T-cell (primary cell): Measurements from ENCODE around the gene HEMK1. TPM values are rescaled to one million over a fixed set of nuclear protein-coding genes. Genes with fewer than 3 reads are reported as not detected.

Experiments
- ATAC-seq, 4 experiments: fragments of 200-7000 bp in 3 of 4; fragments of 150-1000 bp in 1 of 4; cut with Tn5 transposase; replicated peaks in 1 of 4; 1 replicate in 3 of 4; 2 replicates in 1 of 4; pipeline ENCODE4 v1.10.0; 2021; ENCODE audit warnings: moderate library complexity in 3 of 4, mild to moderate bottlenecking in 2 of 4, moderate number of reproducible peaks in 1 of 4
- CTCF ChIA-PET, 2 donors: fragments of 300-600 bp; sonication (Branson Sonifier 250); formaldehyde crosslinking; loops; one replicate each; lab custom pipeline; 2022; ENCODE audit warnings: antibody characterized with exemption in 2 of 2; lab: Charles Lee
- POLR2A ChIA-PET, 2 donors: fragments of 300-600 bp; sonication (Branson Sonifier 250); formaldehyde crosslinking; loops; one replicate each; lab custom pipeline; 2022; ENCODE audit warnings: antibody characterized with exemption in 2 of 2; lab: Charles Lee
- DNase-seq, 35 experiments: peaks; one replicate each; pipeline versions ENCODE4 v3.0.0 to v3.0.0-alpha.2; 2013 to 2023
- H3K27ac ChIP-seq: one replicate; pipeline ENCODE4 v1.5.1; 2013; ENCODE audit warnings: low read length
- H3K27me3 ChIP-seq, 2 experiments: replicated peaks in 1 of 2; 1 replicate in 1 of 2; 2 replicates in 1 of 2; pipeline versions ENCODE4 v1.6.1 to v1.7.0; 2013; ENCODE audit warnings: low read length in 1 of 2, mixed read lengths in 1 of 2; ENCODE audit not compliant: control insufficient read depth in 2 of 2, insufficient read depth in 2 of 2; ENCODE audit errors: extremely low read depth in 1 of 2
- H3K36me3 ChIP-seq, 2 donors: 1 replicate in 1 of 2; 2 replicates in 1 of 2; pipeline versions ENCODE4 v1.6.1 to v1.7.0; 2013; ENCODE audit warnings: low read length in 1 of 2; ENCODE audit not compliant: control insufficient read depth in 2 of 2, insufficient read depth in 1 of 2; ENCODE audit errors: extremely low read depth in 1 of 2
- H3K4me1 ChIP-seq, 2 experiments: 1 replicate in 1 of 2; 2 replicates in 1 of 2; pipeline versions ENCODE4 v1.6.1 to v1.7.0; 2013; ENCODE audit warnings: low read length in 2 of 2, mixed read lengths in 1 of 2; ENCODE audit not compliant: insufficient read depth in 2 of 2, control insufficient read depth in 1 of 2; ENCODE audit errors: extremely low read depth in 1 of 2
- H3K4me3 ChIP-seq, 2 donors: 1 replicate in 1 of 2; 2 replicates in 1 of 2; pipeline versions ENCODE4 v1.5.1 to v1.7.0; 2013; ENCODE audit warnings: mild to moderate bottlenecking in 2 of 2, low read length in 1 of 2, moderate library complexity in 1 of 2; ENCODE audit not compliant: control insufficient read depth in 1 of 2; ENCODE audit errors: extremely low read depth in 1 of 2
- H3K9me3 ChIP-seq: 2 replicates; pipeline ENCODE4 v1.7.0; 2013
- H3K27ac Mint-ChIP-seq, 2 donors: one replicate each; pipeline ENCODE4 v1.8.0; 2020 to 2021; ENCODE audit warnings: mild to moderate bottlenecking in 2 of 2, mixed read lengths in 2 of 2
- H3K27me3 Mint-ChIP-seq, 2 donors: one replicate each; pipeline ENCODE4 v1.8.0; 2021 to 2022; ENCODE audit warnings: mixed read lengths in 2 of 2
- H3K36me3 Mint-ChIP-seq: one replicate; pipeline ENCODE4 v1.8.0; 2021; ENCODE audit warnings: mixed read lengths
- H3K4me1 Mint-ChIP-seq, 3 donors: one replicate each; pipeline ENCODE4 v1.8.0; 2020 to 2022; ENCODE audit warnings: mixed read lengths in 3 of 3, mild to moderate bottlenecking in 1 of 3
- H3K4me3 Mint-ChIP-seq, 3 donors: one replicate each; pipeline ENCODE4 v1.8.0; 2020 to 2022; ENCODE audit warnings: mild to moderate bottlenecking in 3 of 3, mixed read lengths in 3 of 3, moderate library complexity in 3 of 3
- H3K9me3 Mint-ChIP-seq, 3 donors: one replicate each; pipeline ENCODE4 v1.8.0; 2020 to 2022; ENCODE audit warnings: mixed read lengths in 3 of 3
- WGBS: methylation state at CpG from one replicate; pipeline ENCODE4 v1.1.5; 2013; ENCODE audit warnings: missing lambda C conversion rate; ENCODE audit not compliant: insufficient coverage; 5-methylcytosine and 5-hydroxymethylcytosine counted together
- total RNA-seq, 35 experiments: library from RNA in 6 of 35; stranded (reverse) in 6 of 35; fragments of 120-200 nt in 1 of 35; gene quantifications; one replicate each; pipeline versions ENCODE4 v1.2.1 to v1.2.4 and lab custom pipeline; 2013 to 2026

Gene HEMK1
- total RNA-seq, 5 donors from 2014 or later (not counting 1 experiment from before 2014, with no cell fraction given) = 35.5 to 66.6 (median 42.0) TPM

DNA sequence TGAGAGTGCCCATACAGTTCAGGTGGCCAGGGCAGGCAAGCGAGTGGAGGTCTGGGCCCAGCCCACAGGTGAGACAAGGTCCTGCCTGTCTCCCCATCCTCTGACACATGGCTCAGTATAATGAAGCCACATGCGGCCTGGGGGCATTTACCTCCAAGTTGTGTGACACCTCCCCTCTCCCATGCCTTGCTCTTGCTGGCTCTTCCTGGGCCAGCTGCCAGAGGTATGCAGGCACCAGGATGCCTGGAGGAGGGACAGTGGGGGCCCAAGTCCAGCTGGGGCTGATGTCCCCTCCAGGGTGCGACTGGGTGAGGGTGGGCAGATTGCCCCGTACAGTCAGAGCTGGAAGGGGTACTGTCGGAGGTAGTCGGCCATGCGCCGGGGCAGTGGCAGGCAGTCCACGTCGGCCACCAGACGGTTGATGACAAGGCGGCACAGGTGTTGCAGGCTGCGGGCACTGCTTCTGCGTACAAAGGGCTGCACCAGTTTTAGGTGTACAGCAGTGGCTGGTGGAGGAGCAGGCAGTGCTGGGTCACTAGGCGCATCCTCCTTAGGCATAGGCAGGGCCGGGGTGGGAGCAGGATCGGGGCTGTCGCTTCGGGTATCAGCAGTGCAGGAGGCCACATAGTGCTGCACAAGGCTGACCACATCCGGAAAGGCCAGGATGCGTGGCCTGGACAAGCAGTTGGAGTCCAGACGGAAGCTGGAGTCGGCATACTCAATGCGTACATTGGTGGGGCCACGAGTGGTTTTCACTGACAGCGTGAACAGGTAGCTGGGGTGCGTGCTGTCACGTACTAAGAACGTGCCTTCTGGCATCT is 38.2 kb downstream of the HEMK1 start:
- no peaks in the 10 kb centered on the region for H3K9me3 ChIP-seq
- peak overlapping the region; percentile 65 to 93 for H3K4me3 ChIP-seq
- H3K27ac ChIP-seq = peak overlapping the region; percentile 58
- WGBS = 41% methylated on average over 28 of the region's 29 CpGs
- POLR2A ChIA-PET = interaction anchor here in 1 of 2 donors (1.0 kb wide), 1 partner anchor 14 kb away, joined by 3 read pairs; no protein-coding TSS in a partner anchor
- CTCF ChIA-PET = interaction anchor here (0.8 to 3.5 kb wide), 2 partner anchors 16 to 35 kb away, joined by 3 to 13 read pairs; no protein-coding TSS in a partner anchor
- ATAC-seq = no peak
- peaks cover 54 to 96% of the 10 kb centered on the region in 2 experiments for H3K4me1 ChIP-seq
- Mint-ChIP-seq H3K4me1 (peaks cover 84 to 91% (median 87%) of the 10 kb centered on the region in 3 donors), H3K4me3 (peak overlapping the region; percentile 80 to 96 (median 93)), H3K36me3 (peaks cover 75% of the 10 kb centered on the region), H3K27me3 (no peaks in the 10 kb centered on the region), H3K9me3 (no peaks in the 10 kb centered on the region), H3K27ac (peak overlapping the region; percentile 99 to 100)
- no peaks in the 10 kb centered on the region for H3K27me3 ChIP-seq
- H3K36me3 ChIP-seq = peaks cover 3 to 80% of the 10 kb centered on the region in 2 donors
- no peak for DNase-seq

DNA sequence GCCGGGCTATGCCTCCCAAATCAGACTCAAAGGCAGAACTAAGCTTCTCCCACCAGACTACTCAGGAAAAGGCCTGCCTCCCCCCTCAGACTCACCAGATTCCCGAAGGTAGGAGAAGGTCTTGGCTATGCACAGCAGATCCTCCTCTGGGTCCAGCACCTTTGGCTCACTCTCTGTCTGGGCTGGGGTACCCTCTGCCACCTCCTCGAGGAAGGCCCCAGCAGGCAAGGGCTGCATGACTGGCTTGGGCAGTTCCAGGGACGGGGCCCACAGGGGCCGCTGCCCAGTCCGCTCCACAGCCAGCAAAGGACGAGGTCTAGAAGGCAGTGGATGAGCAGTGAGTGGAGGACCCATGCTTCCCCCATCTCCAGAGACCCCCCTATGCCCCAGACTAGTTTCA is 39.0 kb downstream of the HEMK1 start:
- H3K4me1 Mint-ChIP-seq = peaks cover 83 to 88% (median 84%) of the 10 kb centered on the region in 3 donors

DNA sequence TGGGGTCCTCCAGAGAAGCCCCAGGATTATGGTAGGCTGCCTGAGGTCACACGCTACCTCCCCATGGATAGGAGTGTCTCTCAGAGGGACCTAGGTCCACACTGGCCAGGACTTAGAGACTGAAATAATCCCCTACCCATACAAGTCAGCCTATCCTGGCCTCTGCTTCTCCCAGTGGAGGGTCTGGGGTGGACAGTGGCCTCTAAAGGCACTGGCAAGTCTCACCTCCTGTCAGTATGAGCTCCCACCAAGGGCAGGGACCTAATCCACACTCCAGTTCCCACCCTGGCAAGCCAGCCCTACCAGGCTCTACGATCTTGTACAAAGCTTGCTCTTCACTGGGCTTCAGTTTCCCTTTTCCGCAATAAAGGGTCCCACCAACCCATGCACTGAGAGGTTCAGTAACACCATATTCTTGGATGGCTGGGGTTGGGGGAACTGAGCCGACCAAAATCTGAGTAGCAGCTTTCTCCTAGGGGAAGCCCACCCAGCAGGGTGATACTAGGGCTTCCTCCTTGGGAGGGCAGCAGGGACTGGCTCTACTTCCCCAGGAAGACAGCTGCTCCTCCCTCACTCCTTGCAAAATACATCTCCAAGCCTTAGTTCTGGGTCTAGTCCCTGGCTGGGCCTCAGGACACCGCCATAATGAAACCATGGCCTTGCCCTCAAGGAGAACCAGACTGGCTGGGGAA is 39.9 kb downstream of the HEMK1 start:
- H3K36me3 Mint-ChIP-seq = peaks cover 66% of the 10 kb centered on the region
- Histone ChIP-seq H3K9me3 (no peaks in the 10 kb centered on the region), H3K27me3 (no peaks in the 10 kb centered on the region), H3K27ac (peak overlapping the region; percentile 58), H3K36me3 (peaks cover 3 to 63% of the 10 kb centered on the region in 2 donors), H3K4me3 (peak overlapping the region; percentile 82 to 93), H3K4me1 (peaks cover 58 to 96% of the 10 kb centered on the region in 2 experiments)
- H3K9me3 Mint-ChIP-seq = no peaks in the 10 kb centered on the region
- 0% methylated on average over 1 of the region's 5 CpGs for WGBS
- CTCF ChIA-PET = interaction anchor here (0.6 to 7.8 kb wide), 8 partner anchors 8 to 277 kb away, joined by 3 to 96 read pairs (median 10); partner anchors contain the start of genes C3orf18 (in 2 of the 2) and HEMK1 (in 1 of the 2)
- H3K4me3 Mint-ChIP-seq = peak overlapping the region; percentile 80 to 96 (median 93)
- peaks cover 82 to 86% (median 84%) of the 10 kb centered on the region in 3 donors for H3K4me1 Mint-ChIP-seq
- H3K27ac Mint-ChIP-seq = peak overlapping the region; percentile 99 to 100
- ATAC-seq (no peak), DNase-seq (no peak)
- no peaks in the 10 kb centered on the region for H3K27me3 Mint-ChIP-seq
- POLR2A ChIA-PET = interaction anchor here (0.7 to 1.7 kb wide), 4 partner anchors 16 to 1788 kb away, joined by 4 to 8 read pairs (median 5); no protein-coding TSS in a partner anchor

More for the DNA sequence above, 39.0 kb downstream of the HEMK1 start:
- ChIA-PET POLR2A (interaction anchor here in 1 of 2 donors (0.7 to 1.0 kb wide), 2 partner anchors 13 to 1789 kb away, joined by 3 to 8 read pairs; no protein-coding TSS in a partner anchor), CTCF (interaction anchor here (0.8 to 3.5 kb wide), 4 partner anchors 17 to 36 kb away, joined by 3 to 17 read pairs (median 13); no protein-coding TSS in a partner anchor)
- no peak for ATAC-seq
- Histone ChIP-seq H3K27me3 (no peaks in the 10 kb centered on the region), H3K9me3 (no peaks in the 10 kb centered on the region), H3K4me1 (peaks cover 54 to 96% of the 10 kb centered on the region in 2 experiments), H3K4me3 (peak overlapping the region; percentile 65 to 93), H3K27ac (peak overlapping the region; percentile 58), H3K36me3 (peaks cover 3 to 73% of the 10 kb centered on the region in 2 donors)
- Mint-ChIP-seq H3K36me3 (peaks cover 75% of the 10 kb centered on the region), H3K9me3 (no peaks in the 10 kb centered on the region), H3K4me3 (peak overlapping the region; percentile 80 to 96 (median 93)), H3K27ac (peak overlapping the region; percentile 99 to 100), H3K27me3 (no peaks in the 10 kb centered on the region)
- DNase-seq = no peak
- WGBS = 21% methylated on average over 3 of the region's 7 CpGs

DNA sequence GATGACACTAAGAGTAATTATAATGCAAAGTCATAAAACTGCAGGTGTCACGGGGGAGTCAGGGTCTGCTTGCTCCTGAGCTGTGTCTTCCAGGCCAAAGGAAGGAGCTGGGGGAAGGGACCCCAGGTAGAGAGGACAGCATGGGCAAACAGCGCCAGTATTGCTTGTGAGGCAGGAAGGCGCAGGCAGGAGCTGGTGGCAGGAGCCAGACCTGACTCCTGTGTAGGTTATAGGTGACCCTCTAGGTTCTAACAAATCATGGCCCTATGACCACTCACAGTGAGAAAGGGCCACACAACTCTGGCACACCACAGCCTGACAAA is 40.4 kb downstream of the HEMK1 start:
- Mint-ChIP-seq H3K4me1 (peaks cover 82 to 83% (median 82%) of the 10 kb centered on the region in 3 donors), H3K27me3 (no peaks in the 10 kb centered on the region), H3K27ac (peak overlapping the region; percentile 99 to 100), H3K36me3 (peaks cover 63% of the 10 kb centered on the region), H3K9me3 (no peaks in the 10 kb centered on the region), H3K4me3 (peak overlapping the region; percentile 80 to 96 (median 93))
- POLR2A ChIA-PET = interaction anchor here (0.5 to 1.7 kb wide), 5 partner anchors 16 to 677 kb away, joined by 4 to 6 read pairs (median 4); no protein-coding TSS in a partner anchor
- WGBS = 14% methylated on average over 1 of the region's 3 CpGs
- H3K4me1 ChIP-seq = peaks cover 55 to 96% of the 10 kb centered on the region in 2 experiments
- H3K4me3 ChIP-seq = peak overlapping the region; percentile 82 to 93
- CTCF ChIA-PET = interaction anchor here (0.6 to 7.8 kb wide), 9 partner anchors 9 to 142 kb away, joined by 3 to 96 read pairs (median 7); partner anchors contain the start of genes C3orf18 (in 2 of the 2) and HEMK1 (in 2 of the 2)
- peak overlapping the region; percentile 58 for H3K27ac ChIP-seq
- H3K9me3 ChIP-seq = no peaks in the 10 kb centered on the region
- H3K36me3 ChIP-seq = peaks cover 3 to 58% of the 10 kb centered on the region in 2 donors
- ATAC-seq = no peak
- H3K27me3 ChIP-seq = no peaks in the 10 kb centered on the region
- no peak for DNase-seq

DNA sequence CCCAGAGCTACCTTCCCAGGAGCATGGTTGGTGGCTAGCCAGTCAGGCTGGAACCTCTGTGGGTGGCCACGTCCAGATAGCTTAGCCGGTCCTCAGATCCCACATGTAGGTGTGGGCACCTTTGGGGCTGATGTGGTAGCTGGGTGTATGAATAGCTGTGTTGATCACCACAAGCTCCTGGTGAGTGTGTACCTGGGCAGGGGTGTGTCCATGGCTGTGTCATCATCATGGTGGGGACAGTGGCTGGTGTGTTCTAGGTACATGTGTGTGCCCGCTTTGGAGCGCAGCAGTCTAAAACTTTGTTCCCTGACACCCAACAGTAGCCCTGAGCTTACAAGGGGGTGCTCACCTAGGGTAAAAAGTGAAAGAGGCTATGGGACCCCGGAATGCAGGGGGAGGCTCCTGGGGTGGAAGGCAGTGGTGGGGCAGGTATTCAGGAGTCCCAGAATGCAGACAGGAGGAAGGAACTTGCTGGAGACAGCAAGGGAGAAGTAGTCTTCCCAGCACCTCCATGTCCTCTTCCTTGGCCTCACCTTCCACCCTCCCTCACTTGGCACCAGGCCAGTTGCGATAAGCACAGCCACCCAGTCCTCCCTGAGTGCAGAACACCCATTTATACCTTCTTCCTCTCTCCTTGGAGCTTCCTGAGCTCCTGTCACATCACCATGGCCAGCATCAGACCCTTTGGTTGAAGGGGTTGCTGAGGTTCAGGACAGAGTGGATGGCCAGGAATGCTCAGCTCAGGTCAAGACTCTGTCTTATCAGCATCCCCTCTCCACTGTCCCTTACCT is 41.1 kb downstream of the HEMK1 start:
- no peaks in the 10 kb centered on the region for H3K9me3 Mint-ChIP-seq
- Histone ChIP-seq H3K9me3 (no peaks in the 10 kb centered on the region), H3K36me3 (peaks cover 3 to 52% of the 10 kb centered on the region in 2 donors), H3K4me1 (peaks cover 48 to 90% of the 10 kb centered on the region in 2 experiments), H3K27ac (peak overlapping the region; percentile 58), H3K4me3 (peak overlapping the region; percentile 82 to 93), H3K27me3 (no peaks in the 10 kb centered on the region)
- ChIA-PET POLR2A (interaction anchor here (0.5 to 1.7 kb wide), 5 partner anchors 17 to 676 kb away, joined by 3 to 6 read pairs (median 4); partner anchors contain the start of gene HEMK1 (in 1 of the 2)), CTCF (interaction anchor here (0.6 to 7.8 kb wide), 9 partner anchors 9 to 141 kb away, joined by 3 to 96 read pairs (median 7); partner anchors contain the start of genes C3orf18 (in 2 of the 2) and HEMK1 (in 2 of the 2))
- H3K4me1 Mint-ChIP-seq = peaks cover 75 to 79% (median 76%) of the 10 kb centered on the region in 3 donors
- H3K27me3 Mint-ChIP-seq = no peaks in the 10 kb centered on the region
- H3K4me3 Mint-ChIP-seq = peak overlapping the region; percentile 80 to 96 (median 93)
- ATAC-seq = no peak
- peak overlapping the region; percentile 99 to 100 for H3K27ac Mint-ChIP-seq
- DNase-seq = peak in 3 of 35 experiments; percentile 16 to 49 (median 28)
- WGBS = 33% methylated on average over 1 of the region's 6 CpGs
- peaks cover 57% of the 10 kb centered on the region for H3K36me3 Mint-ChIP-seq
